Measurements from ENCODE around the gene DAB2IP. TPM values are rescaled to one million over a fixed set of nuclear protein-coding genes. Genes with fewer than 3 reads are reported as not detected.

Gene DAB2IP
- total and polyA plus RNA-seq, 2 of the 4 experiments (the other 2 are of a cell fraction): 5.6 to 17.2 TPM

DNA sequence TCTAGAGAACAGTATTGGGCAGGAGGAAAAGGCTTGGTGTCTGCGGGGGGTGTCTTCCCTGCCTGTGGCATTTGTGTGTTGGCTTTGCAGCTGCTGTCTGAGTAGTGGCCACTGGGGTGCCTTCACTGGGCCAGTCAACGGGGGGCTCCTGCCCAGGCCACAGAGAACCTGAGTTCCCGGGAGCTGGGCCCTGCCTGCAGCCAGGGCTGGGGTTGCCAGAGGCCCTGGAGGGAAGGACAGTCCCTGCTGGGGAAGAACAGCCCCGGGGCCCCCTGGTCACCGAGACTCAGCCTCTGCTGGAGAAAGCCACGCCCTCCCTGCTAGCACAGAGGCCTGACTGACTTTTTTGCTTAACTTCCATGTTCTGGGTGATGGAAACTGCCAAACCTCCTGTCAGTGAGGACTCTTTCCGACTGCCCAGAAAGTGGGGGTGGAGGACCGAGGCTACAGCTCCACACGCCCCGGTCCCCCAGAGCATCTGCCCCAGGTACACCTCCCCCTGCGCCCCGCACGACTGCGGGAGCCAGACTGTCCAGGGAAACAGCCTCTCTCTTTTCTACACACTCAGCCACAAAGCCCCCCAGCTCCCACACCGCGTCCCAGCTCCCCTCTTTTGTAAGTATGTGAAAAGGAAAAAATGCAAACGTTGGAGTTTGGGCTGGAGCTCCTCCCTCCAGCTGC is 133.4 kb downstream of the DAB2IP start:
- Histone ChIP-seq H4K8ac (ENCODE audit: low read depth in 2 of 2, low read length in 2 of 2) (no peak overlapping the region), H3K9me1 (ENCODE audit: insufficient read depth, low read length) (no peaks in the 10 kb centered on the region), H3K4me2 (ENCODE audit: low read depth, low read length) (no peak overlapping the region), H2BK5ac (ENCODE audit: low read depth, low read length, poor library complexity, severe bottlenecking) (no peak overlapping the region), H3K14ac (replicated peaks; ENCODE audit: low read depth, low read length) (no peak overlapping the region), H2AFZ (replicated peaks; ENCODE audit: low read length, poor library complexity) (no peak overlapping the region), H3K27ac (ENCODE audit: insufficient read depth, low read length) (no peak overlapping the region), H3K36me3 (ENCODE audit: control insufficient read depth, insufficient read depth, low read length) (peaks cover 44% of the 10 kb centered on the region), H4K5ac (ENCODE audit: low read depth, low read length) (no peak overlapping the region), H4K91ac (ENCODE audit: insufficient read depth, low read depth, low read length) (no peak overlapping the region), H3K56ac (ENCODE audit: extremely low read depth, insufficient read depth, low read length) (no peak overlapping the region), H3K27me3 (ENCODE audit: control insufficient read depth, insufficient read depth, low read length) (no peaks in the 10 kb centered on the region), H2BK20ac (ENCODE audit: low read depth, low read length) (no peak overlapping the region), H3K4me1 (ENCODE audit: control insufficient read depth, insufficient read depth, low read length) (no peaks in the 10 kb centered on the region; the same call in 1 of the 2 replicates), H2BK120ac (ENCODE audit: low read depth, low read length) (no peak overlapping the region), H3K9me3 (ENCODE audit: control insufficient read depth, insufficient read depth, low read length) (no peaks in the 10 kb centered on the region), H3K4ac (ENCODE audit: low read depth, low read length) (no peak overlapping the region), H2AK9ac (replicated peaks; ENCODE audit: low read depth, low read length, poor library complexity) (peak overlapping the region; percentile 56), H3K79me1 (ENCODE audit: low read depth in 1 of 2, low read length in 2 of 2) (peaks cover 0 to under 1% of the 10 kb centered on the region in 2 experiments; a peak in 1 of 4 replicates), H2BK15ac (ENCODE audit: low read depth, low read length) (no peak overlapping the region), H3K23ac (ENCODE audit: low read depth, low read length) (no peak overlapping the region), H2AK5ac (ENCODE audit: low read depth, low read length) (no peak overlapping the region), H3K18ac (ENCODE audit: low read depth, low read length) (no peak overlapping the region), H4K20me1 (ENCODE audit: insufficient read depth, low read length) (no peaks in the 10 kb centered on the region), H3K4me3 (ENCODE audit: insufficient read depth, low read depth, low read length) (no peak overlapping the region), H3K9ac (ENCODE audit: low read depth, low read length) (no peak overlapping the region)
- peak; percentile 61 for ATAC-seq (ENCODE audit: low read depth)
- ChIA-PET CTCF (interaction anchor here (1.3 kb wide), 1 partner anchor 12 kb away, joined by 3 read pairs; no protein-coding TSS in a partner anchor), POLR2A (ENCODE audit: unreplicated experiment) (no interaction called here)
- TSS peak; percentile 77 for BruUV-seq (replicated peaks)
- intact Hi-C loops (cut with micrococcal nuclease) (no loop called here), dilution Hi-C loops (cut with HindIII; ENCODE audit: low sequenced_read_pairs, unreplicated experiment) (no loop called here), in situ Hi-C loops (cut with MboI; ENCODE audit: low sequenced_read_pairs) (no loop called here)
- TF ChIP-seq CHD1 (IDR thresholded peaks at IDR 0.05; ENCODE audit: low read depth, low read length) (no peak), MXI1 (IDR thresholded peaks at IDR 0.05; ENCODE audit: borderline replicate concordance, low read depth, low read length) (no peak), FOS (IDR thresholded peaks at IDR 0.05; ENCODE audit: low read depth, low read length) (no peak), RFX5 (IDR thresholded peaks at IDR 0.05; ENCODE audit: low read depth, low read length) (no peak), CEBPB (IDR thresholded peaks at IDR 0.05; ENCODE audit: low read depth, low read length) (no peak)
- DNase-seq: no peak
- no CpG with 5 or more reads among the region's 17 CpGs for WGBS, 2 experiments (ENCODE audit: extremely low coverage in 2 of 2, insufficient read length in 1 of 2)
